Osteoblast (primary cell): Measurements from ENCODE around the gene PLLP. TPM values are rescaled to one million over a fixed set of nuclear protein-coding genes. Genes with fewer than 3 reads are reported as not detected.
"Not testable (repeated sequence)": the region's sequence is repeated elsewhere in the genome, so short reads cannot be mapped to it uniquely, and the experiment has no call there.

Experiments used
- DNase-seq: peaks from one replicate; pipeline ENCODE4 v3.0.0; 2011; ENCODE audit warnings: low spot score, mixed read lengths; ENCODE audit not compliant: insufficient read length; ENCODE audit errors: missing footprints
- H2AFZ ChIP-seq: 2 replicates; pipeline ENCODE4 v1.6.0; 2011; ENCODE audit warnings: mild to moderate bottlenecking, low read length
- H3K27ac ChIP-seq: 2 replicates; pipeline ENCODE4 v1.5.1; 2011; ENCODE audit warnings: mild to moderate bottlenecking, low read depth, low read length, moderate library complexity
- H3K27me3 ChIP-seq: 2 replicates; pipeline ENCODE4 v1.6.0; 2012; ENCODE audit warnings: mild to moderate bottlenecking, control low read depth, inconsistent platforms, low read length, moderate library complexity; ENCODE audit not compliant: insufficient read depth
- H3K36me3 ChIP-seq: 2 replicates; pipeline ENCODE4 v1.5.1; 2011; ENCODE audit warnings: mild to moderate bottlenecking, low read length, control low read depth, moderate library complexity; ENCODE audit not compliant: insufficient read depth
- H3K4me1 ChIP-seq: 2 replicates; pipeline ENCODE4 v1.5.1; 2011; ENCODE audit warnings: mild to moderate bottlenecking, low read length, control low read depth, moderate library complexity; ENCODE audit not compliant: insufficient read depth
- H3K4me2 ChIP-seq: 2 replicates; pipeline ENCODE4 v1.6.0; 2011; ENCODE audit warnings: mild to moderate bottlenecking, low read length; ENCODE audit not compliant: insufficient read depth
- H3K4me3 ChIP-seq: fragments of 200-600 bp; sonication (generic); 3 replicates; pipeline ENCODE4 v1.5.1; 2012; ENCODE audit warnings: mild to moderate bottlenecking, low read length, inconsistent platforms; ENCODE audit not compliant: insufficient read depth
- H3K79me2 ChIP-seq: 2 replicates; pipeline ENCODE4 v1.6.0; 2012; ENCODE audit warnings: mild to moderate bottlenecking, low read length, control low read depth, inconsistent platforms; ENCODE audit not compliant: insufficient read depth
- H3K9me3 ChIP-seq: 2 replicates; pipeline ENCODE4 v1.5.1; 2011; ENCODE audit warnings: low read depth, low read length, control low read depth
- H4K20me1 ChIP-seq: 2 replicates; pipeline ENCODE4 v1.6.0; 2012; ENCODE audit warnings: mild to moderate bottlenecking, low read length, control low read depth; ENCODE audit not compliant: insufficient read depth
- CTCF ChIP-seq: IDR thresholded peaks from 2 replicates; pipeline ENCODE4 v1.5.1; 2011; ENCODE audit warnings: mild to moderate bottlenecking, low read depth, low read length, moderate library complexity; ENCODE audit errors: extremely low read depth
- total RNA-seq: library from RNA; depleted of rRNA; stranded (reverse); fragments of >200 nt; gene quantifications from 2 replicates; pipeline ENCODE4 v1.2.3, GENCODE V29; 2012

Gene PLLP
- total RNA-seq, 1 donor = under 0.01 TPM

DNA sequence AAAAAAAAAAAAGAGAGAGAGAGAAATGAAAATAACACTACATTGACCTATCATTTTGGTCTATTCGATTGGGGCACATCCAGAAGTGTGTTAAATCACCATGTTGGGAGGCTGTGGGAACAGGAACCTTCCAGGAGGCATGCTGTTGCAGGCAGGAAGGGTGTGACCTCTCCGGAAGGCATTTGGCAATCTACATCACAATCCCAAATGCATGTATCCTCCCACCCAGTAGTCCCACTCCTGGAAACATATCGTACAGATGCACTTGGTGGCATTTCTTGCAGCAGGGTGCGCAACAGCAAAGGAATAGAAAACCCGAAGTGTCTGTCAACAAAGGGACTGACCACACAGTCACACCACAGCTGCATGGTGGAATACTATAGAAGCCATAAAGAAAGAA lies 7.9 kb downstream of the PLLP start:
- Histone ChIP-seq H3K27me3 (peaks cover 6% of the 10 kb centered on the region), H3K79me2 (no peaks in the 10 kb centered on the region), H3K4me1 (no peaks in the 10 kb centered on the region), H3K4me2 (no peak overlapping the region), H3K9me3 (no peaks in the 10 kb centered on the region), H3K36me3 (no peaks in the 10 kb centered on the region), H3K4me3 (no peak overlapping the region), H4K20me1 (no peaks in the 10 kb centered on the region), H3K27ac (no peak overlapping the region), H2AFZ (no peak overlapping the region)
- no peak for TF ChIP-seq CTCF
- no peak for DNase-seq

- DNase-seq, H3K79me2 ChIP-seq, H3K4me2 ChIP-seq, H3K9me3 ChIP-seq, H3K27me3 ChIP-seq, H3K4me3 ChIP-seq, H4K20me1 ChIP-seq, H2AFZ ChIP-seq, H3K27ac ChIP-seq, H3K4me1 ChIP-seq, H3K36me3 ChIP-seq: not testable (repeated sequence)
Observed at GRCh38 chr16:57275946-57276345, 8.5 kb downstream of the PLLP start.

GRCh38 chr16:57273826-57274225 lies 10.6 kb downstream of the PLLP start:
- DNase-seq = no peak
- Histone ChIP-seq H3K36me3 (no peaks in the 10 kb centered on the region), H3K79me2 (no peaks in the 10 kb centered on the region), H3K4me3 (no peak overlapping the region), H3K4me1 (no peaks in the 10 kb centered on the region), H3K27me3 (no peaks in the 10 kb centered on the region), H3K4me2 (no peak overlapping the region), H2AFZ (no peak overlapping the region), H3K9me3 (no peaks in the 10 kb centered on the region), H4K20me1 (no peaks in the 10 kb centered on the region), H3K27ac (no peak overlapping the region)
- TF ChIP-seq CTCF = no peak

DNA sequence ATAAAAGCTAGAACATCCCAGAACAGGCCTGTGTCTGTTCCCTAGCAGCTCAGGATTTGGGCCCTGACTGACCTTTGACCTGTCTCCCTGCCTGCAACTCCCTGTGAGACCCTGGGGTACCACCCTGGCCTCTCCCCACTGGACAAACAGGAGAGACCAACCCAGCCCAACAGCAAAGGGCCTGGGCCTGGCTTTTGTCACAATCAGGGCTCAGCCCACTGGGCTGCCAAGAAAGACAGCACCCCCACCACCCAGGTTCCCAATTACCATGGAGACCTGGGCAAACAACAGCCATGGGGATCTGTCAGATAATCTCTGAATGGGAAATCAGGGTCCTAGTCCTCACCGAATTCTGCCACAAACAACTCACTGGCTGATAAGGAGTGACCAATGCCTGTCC lies 11.1 kb downstream of the PLLP start:
- Histone ChIP-seq H3K4me2 (no peak overlapping the region), H4K20me1 (no peaks in the 10 kb centered on the region), H3K27ac (no peak overlapping the region), H3K36me3 (no peaks in the 10 kb centered on the region), H3K27me3 (no peaks in the 10 kb centered on the region), H3K4me3 (no peak overlapping the region), H2AFZ (no peak overlapping the region), H3K4me1 (no peaks in the 10 kb centered on the region), H3K9me3 (no peaks in the 10 kb centered on the region), H3K79me2 (no peaks in the 10 kb centered on the region)
- no peak for TF ChIP-seq CTCF
- DNase-seq = no peak
